ENCODE data around the gene TCERG1L. TPM values are rescaled to one million over a fixed set of nuclear protein-coding genes. Genes with fewer than 3 reads are reported as not detected.

TCERG1L gene
- total RNA-seq, 4 donors from 2014 or later: not detected

- TF ChIP-seq CTCF (IDR thresholded peaks at IDR 0.05; ENCODE audit: low read depth): no peak
Measured at GRCh38 chr10:131150126-131150525, 161.4 kb downstream of the TCERG1L start.

GRCh38 chr10:131149586-131149985, 161.9 kb downstream of the TCERG1L start:
- TF ChIP-seq CTCF (IDR thresholded peaks at IDR 0.05; ENCODE audit: low read depth): no peak

GRCh38 chr10:131149111-131149510, 162.4 kb downstream of the TCERG1L start:
- TF ChIP-seq CTCF (IDR thresholded peaks at IDR 0.05; ENCODE audit: low read depth): no peak

- no peak for TF ChIP-seq CTCF (IDR thresholded peaks at IDR 0.05; ENCODE audit: low read depth)
Measured at GRCh38 chr10:131148270-131148669, 163.3 kb downstream of the TCERG1L start.

GRCh38 chr10:131147301-131147975, 164.1 kb downstream of the TCERG1L start:
- no peak for TF ChIP-seq CTCF (IDR thresholded peaks at IDR 0.05; ENCODE audit: low read depth)

- TF ChIP-seq CTCF (IDR thresholded peaks at IDR 0.05; ENCODE audit: low read depth): no peak
Measured at GRCh38 chr10:131146790-131147189, 164.7 kb downstream of the TCERG1L start.

GRCh38 chr10:131145756-131146155, 165.8 kb downstream of the TCERG1L start:
- no peak for TF ChIP-seq CTCF (IDR thresholded peaks at IDR 0.05; ENCODE audit: low read depth)
